ENCODE data around the gene CHD5. TPM values are rescaled to one million over a fixed set of nuclear protein-coding genes. Genes with fewer than 3 reads are reported as not detected.

CHD5 gene
- total RNA-seq, 1 experiment from 2014 or later = 2.4 TPM

DNA sequence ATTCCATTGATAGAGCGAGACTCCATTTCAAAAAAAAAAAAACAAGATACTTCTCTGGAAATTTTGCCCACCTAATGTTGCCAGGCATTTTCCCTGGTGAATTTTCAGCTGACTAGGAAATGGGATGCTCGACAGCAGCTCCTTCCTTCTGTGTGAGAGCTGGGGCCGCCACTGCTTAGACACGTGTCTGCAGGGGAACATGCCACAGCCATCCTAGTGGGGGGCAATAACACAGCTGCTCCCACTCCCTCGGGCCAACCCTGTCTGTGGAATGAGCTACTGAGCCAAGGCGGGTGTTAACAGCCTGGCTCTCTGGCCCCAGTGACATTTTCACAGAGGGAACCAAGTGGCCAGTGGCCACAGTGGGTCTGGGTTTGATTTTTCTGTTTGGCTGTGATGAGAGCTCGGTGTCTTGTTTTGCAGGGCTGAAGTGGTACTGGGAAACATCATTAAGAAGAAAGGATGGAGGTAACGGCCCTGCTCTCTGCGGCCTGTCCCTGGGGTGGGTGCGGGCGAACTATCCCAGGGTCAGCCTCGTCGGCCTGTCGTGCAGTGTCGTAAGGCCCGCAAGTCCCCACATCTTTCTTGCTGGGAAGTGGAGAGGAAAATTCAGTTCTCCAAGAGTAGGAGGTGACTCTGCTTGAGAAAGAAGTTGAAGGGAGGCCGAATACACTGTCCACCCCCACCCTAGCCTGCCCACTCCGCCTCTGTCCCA lies 95.2 kb downstream of the CHD5 start (continued):
- TF ChIP-seq, protein P1, sequence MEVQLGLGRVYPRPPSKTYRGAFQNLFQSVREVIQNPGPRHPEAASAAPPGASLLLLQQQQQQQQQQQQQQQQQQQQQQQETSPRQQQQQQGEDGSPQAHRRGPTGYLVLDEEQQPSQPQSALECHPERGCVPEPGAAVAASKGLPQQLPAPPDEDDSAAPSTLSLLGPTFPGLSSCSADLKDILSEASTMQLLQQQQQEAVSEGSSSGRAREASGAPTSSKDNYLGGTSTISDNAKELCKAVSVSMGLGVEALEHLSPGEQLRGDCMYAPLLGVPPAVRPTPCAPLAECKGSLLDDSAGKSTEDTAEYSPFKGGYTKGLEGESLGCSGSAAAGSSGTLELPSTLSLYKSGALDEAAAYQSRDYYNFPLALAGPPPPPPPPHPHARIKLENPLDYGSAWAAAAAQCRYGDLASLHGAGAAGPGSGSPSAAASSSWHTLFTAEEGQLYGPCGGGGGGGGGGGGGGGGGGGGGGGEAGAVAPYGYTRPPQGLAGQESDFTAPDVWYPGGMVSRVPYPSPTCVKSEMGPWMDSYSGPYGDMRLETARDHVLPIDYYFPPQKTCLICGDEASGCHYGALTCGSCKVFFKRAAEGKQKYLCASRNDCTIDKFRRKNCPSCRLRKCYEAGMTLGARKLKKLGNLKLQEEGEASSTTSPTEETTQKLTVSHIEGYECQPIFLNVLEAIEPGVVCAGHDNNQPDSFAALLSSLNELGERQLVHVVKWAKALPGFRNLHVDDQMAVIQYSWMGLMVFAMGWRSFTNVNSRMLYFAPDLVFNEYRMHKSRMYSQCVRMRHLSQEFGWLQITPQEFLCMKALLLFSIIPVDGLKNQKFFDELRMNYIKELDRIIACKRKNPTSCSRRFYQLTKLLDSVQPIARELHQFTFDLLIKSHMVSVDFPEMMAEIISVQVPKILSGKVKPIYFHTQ (CRISPR knock-in tag; IDR thresholded peaks at IDR 0.05) = no peak
- TF ChIP-seq, protein P2, sequence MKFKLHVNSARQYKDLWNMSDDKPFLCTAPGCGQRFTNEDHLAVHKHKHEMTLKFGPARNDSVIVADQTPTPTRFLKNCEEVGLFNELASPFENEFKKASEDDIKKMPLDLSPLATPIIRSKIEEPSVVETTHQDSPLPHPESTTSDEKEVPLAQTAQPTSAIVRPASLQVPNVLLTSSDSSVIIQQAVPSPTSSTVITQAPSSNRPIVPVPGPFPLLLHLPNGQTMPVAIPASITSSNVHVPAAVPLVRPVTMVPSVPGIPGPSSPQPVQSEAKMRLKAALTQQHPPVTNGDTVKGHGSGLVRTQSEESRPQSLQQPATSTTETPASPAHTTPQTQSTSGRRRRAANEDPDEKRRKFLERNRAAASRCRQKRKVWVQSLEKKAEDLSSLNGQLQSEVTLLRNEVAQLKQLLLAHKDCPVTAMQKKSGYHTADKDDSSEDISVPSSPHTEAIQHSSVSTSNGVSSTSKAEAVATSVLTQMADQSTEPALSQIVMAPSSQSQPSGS (CRISPR knock-in tag; IDR thresholded peaks at IDR 0.05; ENCODE audit: borderline replicate concordance, low read depth) = no peak
- no peak for TF ChIP-seq SMAD4 (CRISPR knock-in tag; IDR thresholded peaks at IDR 0.05)
- TF ChIP-seq ATF1 (CRISPR knock-in tag; IDR thresholded peaks at IDR 0.05) = no peak

DNA sequence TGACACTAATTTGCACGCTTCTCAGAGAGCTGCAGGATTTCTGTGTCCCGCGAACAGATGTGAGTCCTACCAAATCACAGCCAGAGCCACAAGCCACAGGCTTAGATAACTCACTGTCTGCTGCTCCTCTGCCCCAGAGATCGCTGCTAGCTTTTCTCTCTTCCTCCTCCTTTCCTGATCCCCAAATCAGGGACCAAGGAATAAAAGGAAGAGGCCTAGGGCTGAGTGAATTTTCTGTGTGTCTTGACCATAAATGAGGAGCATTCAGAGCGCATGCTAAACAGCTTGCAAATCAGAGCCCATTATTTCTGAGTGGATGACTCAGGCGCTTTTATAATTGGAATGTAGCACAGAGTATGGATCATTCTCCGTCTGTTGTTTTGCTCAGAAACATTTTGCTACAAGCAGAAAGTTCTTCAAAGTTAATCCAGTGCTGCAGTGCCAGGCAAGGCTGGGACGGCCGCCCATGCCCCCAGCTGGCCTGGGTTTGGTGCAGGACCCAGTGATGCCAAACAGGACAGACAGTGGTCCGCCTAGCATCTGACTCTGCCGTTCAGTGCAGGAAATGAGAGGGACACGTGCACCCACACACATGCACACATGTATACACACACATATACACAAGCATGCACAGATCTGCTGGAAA lies 96.2 kb downstream of the CHD5 start:
- Mint-ChIP-seq H3K27ac (peak overlapping the region; percentile 41; the same call in 1 of the 2 replicates), H3K4me1 (peaks cover 2% of the 10 kb centered on the region; the same call in 1 of the 2 replicates), H3K27me3 (ENCODE audit: low read depth) (no peaks in the 10 kb centered on the region), H3K9me3 (no peaks in the 10 kb centered on the region), H3K4me3 (no peak overlapping the region), H3K36me3 (no peaks in the 10 kb centered on the region)
- TF ChIP-seq, protein P3, sequence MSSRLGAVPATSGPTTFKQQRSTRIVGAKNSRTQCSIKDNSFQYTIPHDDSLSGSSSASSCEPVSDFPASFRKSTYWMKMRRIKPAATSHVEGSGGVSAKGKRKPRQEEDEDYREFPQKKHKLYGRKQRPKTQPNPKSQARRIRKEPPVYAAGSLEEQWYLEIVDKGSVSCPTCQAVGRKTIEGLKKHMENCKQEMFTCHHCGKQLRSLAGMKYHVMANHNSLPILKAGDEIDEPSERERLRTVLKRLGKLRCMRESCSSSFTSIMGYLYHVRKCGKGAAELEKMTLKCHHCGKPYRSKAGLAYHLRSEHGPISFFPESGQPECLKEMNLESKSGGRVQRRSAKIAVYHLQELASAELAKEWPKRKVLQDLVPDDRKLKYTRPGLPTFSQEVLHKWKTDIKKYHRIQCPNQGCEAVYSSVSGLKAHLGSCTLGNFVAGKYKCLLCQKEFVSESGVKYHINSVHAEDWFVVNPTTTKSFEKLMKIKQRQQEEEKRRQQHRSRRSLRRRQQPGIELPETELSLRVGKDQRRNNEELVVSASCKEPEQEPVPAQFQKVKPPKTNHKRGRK (CRISPR knock-in tag; IDR thresholded peaks at IDR 0.05; ENCODE audit: borderline replicate concordance) = no peak
- ATAC-seq (no peak), DNase-seq (ENCODE audit: low spot score) (no peak)
- ChIA-PET POLR2A (interaction anchor here (0.6 kb wide), 1 partner anchor 25 kb away, joined by 3 read pairs; no protein-coding TSS in a partner anchor), CTCF (interaction anchor here (1.0 to 3.4 kb wide), 6 partner anchors 10 to 339 kb away, joined by 3 to 19 read pairs (median 5); no protein-coding TSS in a partner anchor)

DNA sequence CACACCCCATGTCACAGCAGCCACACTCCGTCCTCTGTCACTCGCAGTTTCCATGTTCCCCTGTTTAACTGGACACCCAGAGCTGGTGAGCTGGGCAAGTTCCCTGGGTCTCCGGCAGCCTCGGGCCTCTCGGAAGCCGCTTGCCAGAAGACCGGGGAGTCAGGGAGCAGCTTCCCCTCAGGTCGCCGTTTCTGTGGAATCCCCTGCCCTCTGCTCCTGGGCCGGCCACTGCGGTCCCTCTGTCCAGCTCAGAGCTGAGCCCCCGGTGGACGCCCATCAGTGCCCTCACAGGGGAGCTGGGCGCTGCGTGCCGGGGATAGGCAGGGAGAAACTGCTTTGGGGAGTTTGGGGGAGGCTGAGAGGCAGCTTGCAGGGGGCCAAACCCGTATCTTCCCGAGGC lies 96.7 kb downstream of the CHD5 start:
- peaks cover 5% of the 10 kb centered on the region; the same call in 1 of the 2 replicates for H3K4me1 Mint-ChIP-seq
- no peak for ATAC-seq
- H3K4me3 Mint-ChIP-seq = no peak overlapping the region
- no peaks in the 10 kb centered on the region for H3K27me3 Mint-ChIP-seq (ENCODE audit: low read depth)
- POLR2A ChIA-PET = no interaction called here
- CTCF ChIA-PET = interaction anchor here (0.9 to 3.4 kb wide), 14 partner anchors 9 to 340 kb away, joined by 3 to 19 read pairs (median 5); no protein-coding TSS in a partner anchor
- no peaks in the 10 kb centered on the region for H3K36me3 Mint-ChIP-seq
- no peak overlapping the region for H3K27ac Mint-ChIP-seq
- DNase-seq (ENCODE audit: low spot score) = no peak
- no peaks in the 10 kb centered on the region for H3K9me3 Mint-ChIP-seq
- no peak for TF ChIP-seq IRF2 (CRISPR knock-in tag; IDR thresholded peaks at IDR 0.05; ENCODE audit: borderline replicate concordance, low read depth)
- no peak for TF ChIP-seq GABPB1 (CRISPR knock-in tag; IDR thresholded peaks at IDR 0.05)
- TF ChIP-seq NR3C1 (CRISPR knock-in tag; conservative IDR thresholded peaks at IDR 0.05; ENCODE audit: low read depth) = no peak
- no peak for TF ChIP-seq JAZF1 (CRISPR knock-in tag; IDR thresholded peaks at IDR 0.05)
- no peak for TF ChIP-seq NFYB (CRISPR knock-in tag; conservative IDR thresholded peaks at IDR 0.05; ENCODE audit: low read depth)
- no peak for TF ChIP-seq SP1 (CRISPR knock-in tag; conservative IDR thresholded peaks at IDR 0.05)
- TF ChIP-seq, protein P4, sequence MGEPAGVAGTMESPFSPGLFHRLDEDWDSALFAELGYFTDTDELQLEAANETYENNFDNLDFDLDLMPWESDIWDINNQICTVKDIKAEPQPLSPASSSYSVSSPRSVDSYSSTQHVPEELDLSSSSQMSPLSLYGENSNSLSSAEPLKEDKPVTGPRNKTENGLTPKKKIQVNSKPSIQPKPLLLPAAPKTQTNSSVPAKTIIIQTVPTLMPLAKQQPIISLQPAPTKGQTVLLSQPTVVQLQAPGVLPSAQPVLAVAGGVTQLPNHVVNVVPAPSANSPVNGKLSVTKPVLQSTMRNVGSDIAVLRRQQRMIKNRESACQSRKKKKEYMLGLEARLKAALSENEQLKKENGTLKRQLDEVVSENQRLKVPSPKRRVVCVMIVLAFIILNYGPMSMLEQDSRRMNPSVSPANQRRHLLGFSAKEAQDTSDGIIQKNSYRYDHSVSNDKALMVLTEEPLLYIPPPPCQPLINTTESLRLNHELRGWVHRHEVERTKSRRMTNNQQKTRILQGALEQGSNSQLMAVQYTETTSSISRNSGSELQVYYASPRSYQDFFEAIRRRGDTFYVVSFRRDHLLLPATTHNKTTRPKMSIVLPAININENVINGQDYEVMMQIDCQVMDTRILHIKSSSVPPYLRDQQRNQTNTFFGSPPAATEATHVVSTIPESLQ (CRISPR knock-in tag; IDR thresholded peaks at IDR 0.05) = no peak
- TF ChIP-seq, protein P5, sequence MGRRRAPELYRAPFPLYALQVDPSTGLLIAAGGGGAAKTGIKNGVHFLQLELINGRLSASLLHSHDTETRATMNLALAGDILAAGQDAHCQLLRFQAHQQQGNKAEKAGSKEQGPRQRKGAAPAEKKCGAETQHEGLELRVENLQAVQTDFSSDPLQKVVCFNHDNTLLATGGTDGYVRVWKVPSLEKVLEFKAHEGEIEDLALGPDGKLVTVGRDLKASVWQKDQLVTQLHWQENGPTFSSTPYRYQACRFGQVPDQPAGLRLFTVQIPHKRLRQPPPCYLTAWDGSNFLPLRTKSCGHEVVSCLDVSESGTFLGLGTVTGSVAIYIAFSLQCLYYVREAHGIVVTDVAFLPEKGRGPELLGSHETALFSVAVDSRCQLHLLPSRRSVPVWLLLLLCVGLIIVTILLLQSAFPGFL (CRISPR knock-in tag; IDR thresholded peaks at IDR 0.05; ENCODE audit: borderline replicate concordance) = no peak
- no peak for TF ChIP-seq CREM (CRISPR knock-in tag; IDR thresholded peaks at IDR 0.05)
- TF ChIP-seq, protein P6, sequence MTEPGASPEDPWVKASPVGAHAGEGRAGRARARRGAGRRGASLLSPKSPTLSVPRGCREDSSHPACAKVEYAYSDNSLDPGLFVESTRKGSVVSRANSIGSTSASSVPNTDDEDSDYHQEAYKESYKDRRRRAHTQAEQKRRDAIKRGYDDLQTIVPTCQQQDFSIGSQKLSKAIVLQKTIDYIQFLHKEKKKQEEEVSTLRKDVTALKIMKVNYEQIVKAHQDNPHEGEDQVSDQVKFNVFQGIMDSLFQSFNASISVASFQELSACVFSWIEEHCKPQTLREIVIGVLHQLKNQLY (CRISPR knock-in tag; IDR thresholded peaks at IDR 0.05) = no peak
- TF ChIP-seq, protein P7, sequence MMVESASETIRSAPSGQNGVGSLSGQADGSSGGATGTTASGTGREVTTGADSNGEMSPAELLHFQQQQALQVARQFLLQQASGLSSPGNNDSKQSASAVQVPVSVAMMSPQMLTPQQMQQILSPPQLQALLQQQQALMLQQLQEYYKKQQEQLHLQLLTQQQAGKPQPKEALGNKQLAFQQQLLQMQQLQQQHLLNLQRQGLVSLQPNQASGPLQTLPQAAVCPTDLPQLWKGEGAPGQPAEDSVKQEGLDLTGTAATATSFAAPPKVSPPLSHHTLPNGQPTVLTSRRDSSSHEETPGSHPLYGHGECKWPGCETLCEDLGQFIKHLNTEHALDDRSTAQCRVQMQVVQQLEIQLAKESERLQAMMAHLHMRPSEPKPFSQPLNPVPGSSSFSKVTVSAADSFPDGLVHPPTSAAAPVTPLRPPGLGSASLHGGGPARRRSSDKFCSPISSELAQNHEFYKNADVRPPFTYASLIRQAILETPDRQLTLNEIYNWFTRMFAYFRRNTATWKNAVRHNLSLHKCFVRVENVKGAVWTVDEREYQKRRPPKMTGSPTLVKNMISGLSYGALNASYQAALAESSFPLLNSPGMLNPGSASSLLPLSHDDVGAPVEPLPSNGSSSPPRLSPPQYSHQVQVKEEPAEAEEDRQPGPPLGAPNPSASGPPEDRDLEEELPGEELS (CRISPR knock-in tag; IDR thresholded peaks at IDR 0.05) = no peak
- TF ChIP-seq, protein P8, sequence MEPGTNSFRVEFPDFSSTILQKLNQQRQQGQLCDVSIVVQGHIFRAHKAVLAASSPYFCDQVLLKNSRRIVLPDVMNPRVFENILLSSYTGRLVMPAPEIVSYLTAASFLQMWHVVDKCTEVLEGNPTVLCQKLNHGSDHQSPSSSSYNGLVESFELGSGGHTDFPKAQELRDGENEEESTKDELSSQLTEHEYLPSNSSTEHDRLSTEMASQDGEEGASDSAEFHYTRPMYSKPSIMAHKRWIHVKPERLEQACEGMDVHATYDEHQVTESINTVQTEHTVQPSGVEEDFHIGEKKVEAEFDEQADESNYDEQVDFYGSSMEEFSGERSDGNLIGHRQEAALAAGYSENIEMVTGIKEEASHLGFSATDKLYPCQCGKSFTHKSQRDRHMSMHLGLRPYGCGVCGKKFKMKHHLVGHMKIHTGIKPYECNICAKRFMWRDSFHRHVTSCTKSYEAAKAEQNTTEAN (CRISPR knock-in tag; IDR thresholded peaks at IDR 0.05) = no peak
